HCT116 (cell line): ENCODE results near the gene ATP2A3. TPM values are rescaled to one million over a fixed set of nuclear protein-coding genes. Genes with fewer than 3 reads are reported as not detected.

Source experiments
- ATAC-seq: fragments of 200-7000 bp; cut with Tn5 transposase; 2 replicates; pipeline ENCODE4 v1.9.1; 2020; ENCODE audit warnings: mild to moderate bottlenecking, moderate library complexity
- BruUV-seq: library from RNA; stranded (reverse); fragments of 400-500 nt; replicated peaks from 2 replicates; lab custom pipeline; 2021; lab: Mats Ljungman, UMichigan
- CTCF ChIA-PET: fragments of 300-600 bp; sonication (Branson Sonifier 250); formaldehyde crosslinking; loops from one replicate; lab custom pipeline; 2021; ENCODE audit warnings: antibody characterized with exemption; lab: Charles Lee
- POLR2A ChIA-PET: fragments of 300-600, 350-600 bp; sonication (Branson Sonifier 250); formaldehyde crosslinking; loops from one replicate; lab custom pipeline; 2021; ENCODE audit warnings: antibody characterized with exemption; lab: Charles Lee
- RAD21 ChIA-PET, 2 experiments: fragments of 300-600 bp; sonication (Branson Sonifier 250); formaldehyde crosslinking; loops; one replicate each; lab custom pipeline; 2023; ENCODE audit warnings: low total read pairs in 2 of 2; ENCODE audit not compliant: uncharacterized antibody in 2 of 2, unreplicated experiment in 2 of 2, low non-redundant PET in 1 of 2; lab: Charles Lee
- DNase-seq: peaks from one replicate; pipeline ENCODE4 v3.0.0-alpha.2; 2010; ENCODE audit warnings: low read depth, low spot score
- H2AFZ ChIP-seq: fragments of 200-600 bp; shearing (Covaris generic), sonication (generic); 2 replicates; pipeline ENCODE4 v1.6.1; 2017; ENCODE audit warnings: low read depth, mixed run types, mixed read lengths, antibody characterized with exemption, low read length; ENCODE audit not compliant: poor library complexity, severe bottlenecking
- H3K27ac ChIP-seq: 2 replicates; pipeline ENCODE4 v1.5.1; 2012; ENCODE audit warnings: low read depth, low read length
- H3K27me3 ChIP-seq: fragments of 200-600 bp; sonication (generic); 2 replicates; pipeline ENCODE4 v1.6.1; 2016; ENCODE audit warnings: mixed run types, low read length, mixed read lengths; ENCODE audit not compliant: insufficient read depth
- H3K36me3 ChIP-seq, 2 experiments: fragments of 200-500 bp in 1 of 2; fragments of 200-600 bp in 1 of 2; sonication (Bioruptor generic) in 1 of 2; sonication (generic) in 1 of 2; 2 replicates each; pipeline versions ENCODE4 v1.5.1 to v1.6.1; 2014 to 2016; ENCODE audit warnings: low read length in 2 of 2, inconsistent platforms in 1 of 2, mixed read lengths in 1 of 2, mixed run types in 1 of 2; ENCODE audit not compliant: insufficient read depth in 2 of 2, control insufficient read depth in 1 of 2
- H3K4me1 ChIP-seq, 2 experiments: fragments of 200-600 bp in 1 of 2; sonication (generic) in 1 of 2; 2 replicates each; pipeline versions ENCODE4 v1.5.1 to v1.6.1; 2012 to 2017; ENCODE audit warnings: low read length in 2 of 2, inconsistent platforms in 1 of 2, mild to moderate bottlenecking in 1 of 2, mixed read lengths in 1 of 2, mixed run types in 1 of 2, moderate library complexity in 1 of 2; ENCODE audit not compliant: insufficient read depth in 2 of 2, control insufficient read depth in 1 of 2
- H3K4me2 ChIP-seq: fragments of 200-600 bp; sonication (generic); 2 replicates; pipeline ENCODE4 v1.6.1; 2017; ENCODE audit warnings: mixed run types, low read length, mixed read lengths
- H3K4me3 ChIP-seq, 2 experiments: fragments of 200-600 bp in 1 of 2; sonication (generic) in 1 of 2; replicated peaks in 1 of 2; 2 replicates each; pipeline ENCODE4 v1.5.1; 2011 to 2016; ENCODE audit warnings: low read length in 2 of 2, control low read depth in 1 of 2, low read depth in 1 of 2, mild to moderate bottlenecking in 1 of 2, mixed read lengths in 1 of 2, mixed run types in 1 of 2
- H3K79me2 ChIP-seq: fragments of 200-600 bp; sonication (generic); 2 replicates; pipeline ENCODE4 v1.6.1; 2017; ENCODE audit warnings: mild to moderate bottlenecking, mixed run types, low read length, moderate library complexity, mixed read lengths; ENCODE audit not compliant: insufficient read depth
- H3K9ac ChIP-seq: fragments of 200-600 bp; sonication (generic); 2 replicates; pipeline ENCODE4 v1.6.1; 2016; ENCODE audit warnings: low read length, mixed read lengths
- H3K9me2 ChIP-seq: fragments of 200-600 bp; sonication (generic), shearing (Covaris generic); 2 replicates; pipeline ENCODE4 v1.6.1; 2017; ENCODE audit warnings: mixed run types, mild to moderate bottlenecking, moderate library complexity; ENCODE audit not compliant: insufficient read depth
- H3K9me3 ChIP-seq, 2 experiments: fragments of 200-500 bp in 1 of 2; fragments of 200-600 bp in 1 of 2; sonication (Bioruptor generic) in 1 of 2; sonication (generic) in 1 of 2; 2 replicates each; pipeline ENCODE4 v1.6.1; 2014 to 2017; ENCODE audit warnings: low read length in 2 of 2, mixed read lengths in 2 of 2, inconsistent platforms in 1 of 2, low read depth in 1 of 2, mild to moderate bottlenecking in 1 of 2, mixed run types in 1 of 2, moderate library complexity in 1 of 2; ENCODE audit not compliant: control insufficient read depth in 1 of 2, insufficient read depth in 1 of 2
- H4K20me1 ChIP-seq: fragments of 200-600 bp; sonication (generic), shearing (Covaris generic); 2 replicates; pipeline ENCODE4 v1.6.1; 2017; ENCODE audit warnings: mixed run types, mild to moderate bottlenecking, moderate library complexity; ENCODE audit not compliant: insufficient read depth
- CBX3 ChIP-seq: IDR thresholded peaks from 2 replicates; pipeline ENCODE4 v1.6.1; 2012; ENCODE audit warnings: low read depth
- CEBPB ChIP-seq: IDR thresholded peaks from 2 replicates; pipeline ENCODE4 v1.6.1; 2012; ENCODE audit warnings: low read depth
- ELF1 ChIP-seq: IDR thresholded peaks from 2 replicates; pipeline ENCODE4 v1.6.1; 2012; ENCODE audit warnings: low read depth, borderline replicate concordance
- EZH2 ChIP-seq: fragments of 200-600 bp; sonication (generic); IDR thresholded peaks from 2 replicates; pipeline ENCODE4 v1.6.1; 2017; ENCODE audit warnings: antibody characterized with exemption, mixed run types
- POLR2A ChIP-seq: IDR thresholded peaks from 2 replicates; pipeline ENCODE4 v1.7.0; 2011; ENCODE audit warnings: borderline replicate concordance; ENCODE audit not compliant: insufficient read depth, insufficient read length; ENCODE audit errors: extremely low read depth
- POLR2AphosphoS5 ChIP-seq: IDR thresholded peaks from 2 replicates; pipeline ENCODE4 v1.6.1; 2011; ENCODE audit warnings: mild to moderate bottlenecking, low read depth, low read length, moderate library complexity
- RAD21 ChIP-seq: IDR thresholded peaks from 2 replicates; pipeline ENCODE4 v1.6.1; 2012; ENCODE audit warnings: low read depth, mild to moderate bottlenecking
- SIN3A ChIP-seq: IDR thresholded peaks from 2 replicates; pipeline ENCODE4 v1.6.1; 2012; ENCODE audit warnings: low read depth
- SP1 ChIP-seq: IDR thresholded peaks from 2 replicates; pipeline ENCODE4 v1.6.1; 2012; ENCODE audit warnings: low read depth
- SRF ChIP-seq: IDR thresholded peaks from 2 replicates; pipeline ENCODE4 v1.6.1; 2012; ENCODE audit warnings: low read depth
- TCF7L2 ChIP-seq: IDR thresholded peaks from 2 replicates; pipeline ENCODE4 v1.7.0; 2011; ENCODE audit warnings: borderline replicate concordance, inconsistent platforms; ENCODE audit not compliant: insufficient read depth, insufficient read length; ENCODE audit errors: extremely low read depth
- intact Hi-C: fragments of 100-400 bp; cut with micrococcal nuclease; formaldehyde crosslinking; loops from 2 replicates; pipeline ENCODE4 v1.10.0; 2022
- total RNA-seq: library from RNA; stranded (reverse); gene quantifications from one replicate; pipeline ENCODE4 v1.2.1, GENCODE V29; 2021; ENCODE audit not compliant: unreplicated experiment
- TF ChIP-seq, protein P1 (sequence below), 3 experiments: fragments of 200-600 bp in 1 of 3; sonication (generic) in 1 of 3; IDR thresholded peaks in 2 of 3; conservative IDR thresholded peaks in 1 of 3; 2 replicates each; pipeline ENCODE4 v1.5.1; 2012 to 2017; ENCODE audit warnings: low read depth in 2 of 3, low read length in 2 of 3, antibody characterized with exemption in 1 of 3, borderline replicate concordance in 1 of 3, control low read depth in 1 of 3, mild to moderate bottlenecking in 1 of 3, mixed read lengths in 1 of 3, mixed run types in 1 of 3, moderate library complexity in 1 of 3; ENCODE audit not compliant: insufficient read depth in 1 of 3
- TF ChIP-seq, protein P2 (sequence below): IDR thresholded peaks from 2 replicates; pipeline ENCODE4 v1.6.1; 2011; ENCODE audit warnings: mild to moderate bottlenecking, low read length, moderate library complexity; ENCODE audit not compliant: insufficient replicate concordance; ENCODE audit errors: extremely low read depth

The ATP2A3 gene
- total RNA-seq, 1 experiment from 2014 or later, result 23.1 TPM

DNA sequence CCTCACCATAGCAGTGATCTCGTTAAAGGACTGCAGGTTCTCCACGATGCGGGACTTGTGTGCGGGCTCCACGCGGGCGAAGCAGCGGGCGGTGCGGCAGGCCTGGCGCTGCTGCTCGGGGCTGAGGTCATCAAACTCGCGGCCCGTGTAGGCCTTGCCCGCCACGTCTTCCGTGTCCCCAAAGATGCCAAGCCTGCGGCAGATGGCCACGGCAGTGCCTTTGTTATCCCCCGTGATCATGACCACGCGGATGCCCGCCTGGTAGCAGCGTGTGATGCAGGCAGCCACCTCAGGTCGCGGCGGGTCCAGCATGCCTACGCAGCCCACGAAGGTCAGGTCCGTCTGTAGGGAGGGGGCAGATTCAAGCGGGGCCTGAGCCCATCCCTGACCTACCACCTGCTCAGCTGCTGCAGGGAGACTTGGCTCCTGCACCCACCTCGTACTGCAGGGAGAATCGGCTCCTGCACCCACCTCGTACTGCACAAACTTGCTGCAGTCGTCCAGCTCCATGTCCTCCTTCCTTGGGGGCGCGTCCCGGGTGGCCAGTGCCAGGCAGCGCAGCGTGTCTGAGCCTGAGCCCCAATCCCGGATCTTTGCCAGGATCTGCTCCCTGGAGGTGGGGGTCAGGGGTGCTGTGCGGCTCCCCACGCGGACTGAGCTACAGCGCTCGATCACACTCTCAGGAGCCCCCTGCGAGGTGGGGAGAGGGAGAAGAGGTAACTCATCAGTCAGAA is 23.1 kb downstream of the ATP2A3 start:
- Histone ChIP-seq H3K36me3 (no peaks in the 10 kb centered on the region), H3K9me2 (no peaks in the 10 kb centered on the region), H3K4me3 (no peak overlapping the region), H3K4me1 (peaks cover 6 to 14% of the 10 kb centered on the region in 2 experiments; a peak in 3 of 4 replicates), H2AFZ (no peak overlapping the region), H3K27ac (no peak overlapping the region), H3K9ac (no peak overlapping the region), H3K9me3 (no peaks in the 10 kb centered on the region), H3K4me2 (no peak overlapping the region), H4K20me1 (no peaks in the 10 kb centered on the region), H3K79me2 (no peaks in the 10 kb centered on the region), H3K27me3 (no peaks in the 10 kb centered on the region)
- DNase-seq, result no peak
- ChIA-PET CTCF (no interaction called here), POLR2A (no interaction called here), RAD21 (no interaction called here)
- intact Hi-C loops, result no loop called here
- no TSS peak for BruUV-seq
- no peak for TF ChIP-seq EZH2
- TF ChIP-seq POLR2AphosphoS5, result no peak
- no peak for TF ChIP-seq POLR2A
- TF ChIP-seq, protein P1, sequence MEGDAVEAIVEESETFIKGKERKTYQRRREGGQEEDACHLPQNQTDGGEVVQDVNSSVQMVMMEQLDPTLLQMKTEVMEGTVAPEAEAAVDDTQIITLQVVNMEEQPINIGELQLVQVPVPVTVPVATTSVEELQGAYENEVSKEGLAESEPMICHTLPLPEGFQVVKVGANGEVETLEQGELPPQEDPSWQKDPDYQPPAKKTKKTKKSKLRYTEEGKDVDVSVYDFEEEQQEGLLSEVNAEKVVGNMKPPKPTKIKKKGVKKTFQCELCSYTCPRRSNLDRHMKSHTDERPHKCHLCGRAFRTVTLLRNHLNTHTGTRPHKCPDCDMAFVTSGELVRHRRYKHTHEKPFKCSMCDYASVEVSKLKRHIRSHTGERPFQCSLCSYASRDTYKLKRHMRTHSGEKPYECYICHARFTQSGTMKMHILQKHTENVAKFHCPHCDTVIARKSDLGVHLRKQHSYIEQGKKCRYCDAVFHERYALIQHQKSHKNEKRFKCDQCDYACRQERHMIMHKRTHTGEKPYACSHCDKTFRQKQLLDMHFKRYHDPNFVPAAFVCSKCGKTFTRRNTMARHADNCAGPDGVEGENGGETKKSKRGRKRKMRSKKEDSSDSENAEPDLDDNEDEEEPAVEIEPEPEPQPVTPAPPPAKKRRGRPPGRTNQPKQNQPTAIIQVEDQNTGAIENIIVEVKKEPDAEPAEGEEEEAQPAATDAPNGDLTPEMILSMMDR (IDR thresholded peaks at IDR 0.05 in 2 of 3, conservative IDR thresholded peaks at IDR 0.05 in 1 of 3; ENCODE audit: borderline replicate concordance in 1 of 3, insufficient read depth in 1 of 3, low read depth in 2 of 3, low read length in 2 of 3), result no peak
- TF ChIP-seq RAD21, result no peak
- no peak for TF ChIP-seq TCF7L2
- TF ChIP-seq, protein P2, sequence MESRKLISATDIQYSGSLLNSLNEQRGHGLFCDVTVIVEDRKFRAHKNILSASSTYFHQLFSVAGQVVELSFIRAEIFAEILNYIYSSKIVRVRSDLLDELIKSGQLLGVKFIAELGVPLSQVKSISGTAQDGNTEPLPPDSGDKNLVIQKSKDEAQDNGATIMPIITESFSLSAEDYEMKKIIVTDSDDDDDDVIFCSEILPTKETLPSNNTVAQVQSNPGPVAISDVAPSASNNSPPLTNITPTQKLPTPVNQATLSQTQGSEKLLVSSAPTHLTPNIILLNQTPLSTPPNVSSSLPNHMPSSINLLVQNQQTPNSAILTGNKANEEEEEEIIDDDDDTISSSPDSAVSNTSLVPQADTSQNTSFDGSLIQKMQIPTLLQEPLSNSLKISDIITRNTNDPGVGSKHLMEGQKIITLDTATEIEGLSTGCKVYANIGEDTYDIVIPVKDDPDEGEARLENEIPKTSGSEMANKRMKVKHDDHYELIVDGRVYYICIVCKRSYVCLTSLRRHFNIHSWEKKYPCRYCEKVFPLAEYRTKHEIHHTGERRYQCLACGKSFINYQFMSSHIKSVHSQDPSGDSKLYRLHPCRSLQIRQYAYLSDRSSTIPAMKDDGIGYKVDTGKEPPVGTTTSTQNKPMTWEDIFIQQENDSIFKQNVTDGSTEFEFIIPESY, result no peak
- no peak for TF ChIP-seq SIN3A
- no peak for TF ChIP-seq CEBPB
- TF ChIP-seq SP1, result no peak
- no peak for TF ChIP-seq ELF1
- TF ChIP-seq CBX3, result no peak
- no peak for TF ChIP-seq SRF
- ATAC-seq, result no peak
